Measurements from ENCODE around the gene TPO. TPM values are rescaled to one million over a fixed set of nuclear protein-coding genes. Genes with fewer than 3 reads are reported as not detected.

The TPO gene
- polyA plus RNA-seq, 3 donors = not detected

- Histone ChIP-seq H3K4me1 (ENCODE audit: control insufficient read depth in 1 of 2, insufficient read depth in 2 of 2, low read length in 2 of 2) (no peaks in the 10 kb centered on the region), H3K4me3 (replicated peaks in 1 of 3; ENCODE audit: low read depth in 2 of 3, low read length in 3 of 3) (no peak overlapping the region), H3K9me3 (replicated peaks in 1 of 2; ENCODE audit: control insufficient read depth in 1 of 2, insufficient read depth in 1 of 2, low read length in 2 of 2) (no peaks in the 10 kb centered on the region), H3K79me2 (ENCODE audit: insufficient read depth, low read length) (no peaks in the 10 kb centered on the region), H3K9ac (ENCODE audit: insufficient read depth, low read length, poor library complexity, severe bottlenecking) (no peak overlapping the region), H3K27me3 (ENCODE audit: control insufficient read depth in 2 of 2, insufficient read depth in 2 of 2, low read length in 2 of 2) (no peaks in the 10 kb centered on the region), H3K27ac (ENCODE audit: low read depth in 1 of 2, low read length in 2 of 2) (no peak overlapping the region), H3K36me3 (replicated peaks in 1 of 2; ENCODE audit: control insufficient read depth in 1 of 2, insufficient read depth in 2 of 2, low read length in 2 of 2) (no peaks in the 10 kb centered on the region), H2AFZ (ENCODE audit: insufficient read depth, low read depth, low read length, poor library complexity, severe bottlenecking) (no peak overlapping the region), H4K20me1 (ENCODE audit: insufficient read depth, low read length) (no peaks in the 10 kb centered on the region), H3K4me2 (replicated peaks; ENCODE audit: extremely low read depth, low read length, poor library complexity, severe bottlenecking) (no peak overlapping the region)
- intact Hi-C loops (cut with micrococcal nuclease) = no loop called here
- H3K27me3 Mint-ChIP-seq (ENCODE audit: low read depth in 3 of 3) = peaks cover 0 to 2% (median 0%) of the 10 kb centered on the region in 3 donors
- no peaks in the 10 kb centered on the region for H3K4me1 Mint-ChIP-seq
- 81% methylated on average over 8 of the region's 12 CpGs for WGBS (ENCODE audit: insufficient coverage)
- no peaks in the 10 kb centered on the region for H3K36me3 Mint-ChIP-seq
- H3K9me3 Mint-ChIP-seq = peaks cover 0 to 6% (median 3%) of the 10 kb centered on the region in 7 donors
- DNase-seq = no peak
- no peak for TF ChIP-seq CTCF (IDR thresholded peaks at IDR 0.05)
- no peak overlapping the region for H3K4me3 Mint-ChIP-seq
- no peak overlapping the region for H3K27ac Mint-ChIP-seq
These were observed 81.0 kb downstream of the TPO start for GRCh38 chr2:1494257-1494656.

GRCh38 chr2:1494906-1495305 lies 81.6 kb downstream of the TPO start:
- DNase-seq = no peak
- Histone ChIP-seq H3K4me3 (replicated peaks in 1 of 3; ENCODE audit: low read depth in 2 of 3, low read length in 3 of 3) (no peak overlapping the region), H3K9me3 (replicated peaks in 1 of 2; ENCODE audit: control insufficient read depth in 1 of 2, insufficient read depth in 1 of 2, low read length in 2 of 2) (no peaks in the 10 kb centered on the region), H3K27ac (ENCODE audit: low read depth in 1 of 2, low read length in 2 of 2) (no peak overlapping the region), H3K79me2 (ENCODE audit: insufficient read depth, low read length) (no peaks in the 10 kb centered on the region), H3K36me3 (replicated peaks in 1 of 2; ENCODE audit: control insufficient read depth in 1 of 2, insufficient read depth in 2 of 2, low read length in 2 of 2) (no peaks in the 10 kb centered on the region), H2AFZ (ENCODE audit: insufficient read depth, low read depth, low read length, poor library complexity, severe bottlenecking) (no peak overlapping the region), H3K27me3 (ENCODE audit: control insufficient read depth in 2 of 2, insufficient read depth in 2 of 2, low read length in 2 of 2) (no peaks in the 10 kb centered on the region), H4K20me1 (ENCODE audit: insufficient read depth, low read length) (no peaks in the 10 kb centered on the region), H3K4me1 (ENCODE audit: control insufficient read depth in 1 of 2, insufficient read depth in 2 of 2, low read length in 2 of 2) (no peaks in the 10 kb centered on the region), H3K9ac (ENCODE audit: insufficient read depth, low read length, poor library complexity, severe bottlenecking) (no peak overlapping the region), H3K4me2 (replicated peaks; ENCODE audit: extremely low read depth, low read length, poor library complexity, severe bottlenecking) (no peak overlapping the region)
- Mint-ChIP-seq H3K36me3 (no peaks in the 10 kb centered on the region), H3K4me1 (no peaks in the 10 kb centered on the region), H3K4me3 (no peak overlapping the region), H3K27me3 (ENCODE audit: low read depth in 3 of 3) (peaks cover 0 to 4% (median 0%) of the 10 kb centered on the region in 3 donors), H3K27ac (no peak overlapping the region), H3K9me3 (peaks cover 0 to 2% (median 0%) of the 10 kb centered on the region in 7 donors)
- intact Hi-C loops (cut with micrococcal nuclease) = no loop called here
- WGBS (ENCODE audit: insufficient coverage) = 89% methylated on average over 9 of the region's 9 CpGs
- TF ChIP-seq CTCF (IDR thresholded peaks at IDR 0.05) = no peak

All from CD14-positive monocyte (primary cell).